GM10248 (cell line): Measurements from ENCODE around the gene ZNRF1.

Experiments
- CTCF ChIA-PET: fragments of 300-600 bp; sonication (Branson Sonifier 250); formaldehyde crosslinking; extraction: SDS; loops from one replicate; lab custom pipeline; 2021; ENCODE audit warnings: antibody characterized with exemption; lab: Yijun Ruan, JAX
- POLR2A ChIA-PET: fragments of 350-650 bp; sonication (Branson Sonifier 250); formaldehyde crosslinking; extraction: SDS; loops from one replicate; lab custom pipeline; 2020; ENCODE audit warnings: antibody characterized with exemption; lab: Yijun Ruan, JAX
- DNase-seq: peaks from one replicate; pipeline ENCODE4 v3.0.0; 2012; ENCODE audit errors: extremely low spot score
- TF ChIP-seq, protein P1 (sequence below): IDR thresholded peaks from 2 replicates; pipeline ENCODE4 v1.5.1; 2012; ENCODE audit warnings: mild to moderate bottlenecking, low read depth; ENCODE audit errors: extremely low read depth, missing control alignments, control extremely low read depth

ZNRF1 gene

DNA sequence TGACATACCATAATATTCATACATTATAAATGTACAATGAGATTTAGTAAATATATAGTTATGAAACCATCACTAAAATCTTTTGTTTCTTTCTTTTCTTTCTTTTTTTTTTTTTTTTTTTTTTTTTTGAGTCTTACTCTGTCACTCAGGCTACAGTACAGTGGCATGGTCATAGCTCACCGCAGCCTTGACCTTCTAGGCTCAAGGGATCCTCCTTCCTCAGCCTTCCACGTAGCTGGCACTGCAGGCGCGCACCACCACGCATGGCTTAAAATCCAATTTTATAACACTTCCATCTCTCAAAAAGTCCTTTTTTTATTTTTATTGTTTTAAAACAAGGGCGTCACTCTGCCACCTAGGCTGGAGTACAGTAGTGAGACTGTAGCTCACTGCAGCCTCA is 41.1 kb downstream of the ZNRF1 start:
- TF ChIP-seq, protein P1, sequence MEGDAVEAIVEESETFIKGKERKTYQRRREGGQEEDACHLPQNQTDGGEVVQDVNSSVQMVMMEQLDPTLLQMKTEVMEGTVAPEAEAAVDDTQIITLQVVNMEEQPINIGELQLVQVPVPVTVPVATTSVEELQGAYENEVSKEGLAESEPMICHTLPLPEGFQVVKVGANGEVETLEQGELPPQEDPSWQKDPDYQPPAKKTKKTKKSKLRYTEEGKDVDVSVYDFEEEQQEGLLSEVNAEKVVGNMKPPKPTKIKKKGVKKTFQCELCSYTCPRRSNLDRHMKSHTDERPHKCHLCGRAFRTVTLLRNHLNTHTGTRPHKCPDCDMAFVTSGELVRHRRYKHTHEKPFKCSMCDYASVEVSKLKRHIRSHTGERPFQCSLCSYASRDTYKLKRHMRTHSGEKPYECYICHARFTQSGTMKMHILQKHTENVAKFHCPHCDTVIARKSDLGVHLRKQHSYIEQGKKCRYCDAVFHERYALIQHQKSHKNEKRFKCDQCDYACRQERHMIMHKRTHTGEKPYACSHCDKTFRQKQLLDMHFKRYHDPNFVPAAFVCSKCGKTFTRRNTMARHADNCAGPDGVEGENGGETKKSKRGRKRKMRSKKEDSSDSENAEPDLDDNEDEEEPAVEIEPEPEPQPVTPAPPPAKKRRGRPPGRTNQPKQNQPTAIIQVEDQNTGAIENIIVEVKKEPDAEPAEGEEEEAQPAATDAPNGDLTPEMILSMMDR = no peak
- ChIA-PET CTCF (interaction anchor here (2.1 kb wide), 1 partner anchor 84 kb away, joined by 5 read pairs; no protein-coding TSS in a partner anchor), POLR2A (no interaction called here)
- DNase-seq = no peak

DNA sequence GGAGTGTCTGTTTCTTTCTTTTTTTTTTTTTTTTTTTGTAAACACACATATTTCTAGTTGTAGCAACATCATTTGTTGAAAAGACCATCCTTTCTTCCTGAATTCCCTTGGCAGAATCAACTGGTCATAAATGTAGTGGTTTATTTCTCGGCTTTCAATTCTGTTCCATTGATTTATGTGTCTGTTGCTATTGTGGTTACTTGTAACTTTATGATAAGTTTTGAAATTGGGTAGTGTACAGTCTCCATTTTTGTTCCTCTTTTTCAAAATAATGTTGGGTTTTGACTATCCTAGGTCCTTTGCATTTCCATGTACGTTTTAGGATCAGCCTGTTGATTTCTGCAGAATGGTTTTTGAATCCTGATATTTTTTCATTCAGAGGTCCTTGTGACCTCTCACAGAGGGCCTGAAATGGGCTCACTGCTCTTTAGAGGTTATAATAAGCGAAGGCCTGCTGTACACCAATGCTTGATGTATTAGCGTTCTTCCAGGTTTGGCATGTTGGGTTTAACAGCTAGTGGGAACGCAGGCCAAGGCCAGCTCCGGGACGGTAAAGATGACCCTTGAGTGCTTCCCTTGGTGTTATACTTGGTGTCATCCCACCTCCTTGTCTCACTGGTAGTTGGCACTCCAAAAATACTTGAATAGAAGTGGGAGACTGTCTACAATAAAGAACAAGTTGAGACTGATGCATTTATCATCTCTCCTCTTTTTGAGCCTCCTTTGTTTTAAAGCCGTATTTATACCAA is 43.8 kb downstream of the ZNRF1 start:
- TF ChIP-seq, protein P1 = no peak
- ChIA-PET CTCF (interaction anchor here (0.8 to 3.8 kb wide), 8 partner anchors 9 to 157 kb away, joined by 3 to 15 read pairs (median 10); partner anchors contain the start of genes WDR59 and ZNRF1), POLR2A (interaction anchor here (0.6 to 1.0 kb wide), 2 partner anchors 11 to 117 kb away, joined by 3 to 7 read pairs; no protein-coding TSS in a partner anchor)
- no peak for DNase-seq

DNA sequence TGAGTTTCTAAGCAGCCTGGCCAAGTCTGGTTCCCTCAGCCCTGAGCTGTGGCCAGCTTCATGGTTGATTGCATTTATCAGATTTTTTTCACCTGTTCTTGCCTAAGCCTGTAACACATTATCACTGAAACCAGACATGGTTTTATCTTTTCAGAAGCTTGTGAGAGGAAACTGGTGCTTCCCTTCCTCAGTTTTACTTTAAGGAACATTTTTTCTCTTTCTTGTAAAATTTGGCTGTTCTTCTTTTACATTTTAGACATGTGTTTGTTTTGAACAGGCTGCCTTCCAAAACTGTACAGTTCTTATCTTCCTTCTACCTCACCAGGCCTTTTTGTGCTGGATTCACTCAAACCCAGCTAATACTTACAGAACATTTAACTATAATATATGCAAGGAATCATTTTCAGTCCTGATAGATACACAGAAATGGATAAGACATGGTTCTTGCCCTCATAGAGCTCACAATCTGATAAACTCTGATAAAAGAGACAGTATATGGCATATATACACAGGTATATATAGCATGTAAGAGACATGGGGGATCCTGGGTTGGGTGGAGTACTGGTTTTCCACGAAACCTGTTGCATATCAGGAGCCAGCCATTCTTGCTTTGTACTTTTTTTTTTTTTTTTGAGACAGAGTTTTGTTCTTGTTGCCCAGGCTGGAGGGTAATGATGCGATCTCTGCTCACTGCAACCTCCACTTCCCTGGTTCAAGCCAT is 44.5 kb downstream of the ZNRF1 start:
- ChIA-PET CTCF (interaction anchor here (0.8 to 3.8 kb wide), 7 partner anchors 10 to 156 kb away, joined by 3 to 15 read pairs (median 12); partner anchors contain the start of genes WDR59 and ZNRF1), POLR2A (interaction anchor here (0.6 to 1.0 kb wide), 2 partner anchors 10 to 118 kb away, joined by 3 to 7 read pairs; no protein-coding TSS in a partner anchor)
- TF ChIP-seq, protein P1 = no peak
- peak; percentile 30 for DNase-seq

GRCh38 chr16:75044800-75045361 is 46.1 kb downstream of the ZNRF1 start:
- ChIA-PET CTCF (interaction anchor here (1.0 to 3.8 kb wide), 5 partner anchors 9 to 67 kb away, joined by 4 to 15 read pairs (median 12); partner anchors contain the start of gene ZNRF1), POLR2A (no interaction called here)
- TF ChIP-seq, protein P1 = no peak
- DNase-seq = no peak

- no peak for DNase-seq
- CTCF ChIA-PET = interaction anchor here (1.0 to 3.8 kb wide), 5 partner anchors 8 to 47 kb away, joined by 3 to 15 read pairs (median 12); partner anchors contain the start of gene ZNRF1
- POLR2A ChIA-PET = no interaction called here
- TF ChIP-seq, protein P1 = no peak
Measured at GRCh38 chr16:75045424-75045823, 46.6 kb downstream of the ZNRF1 start.

DNA sequence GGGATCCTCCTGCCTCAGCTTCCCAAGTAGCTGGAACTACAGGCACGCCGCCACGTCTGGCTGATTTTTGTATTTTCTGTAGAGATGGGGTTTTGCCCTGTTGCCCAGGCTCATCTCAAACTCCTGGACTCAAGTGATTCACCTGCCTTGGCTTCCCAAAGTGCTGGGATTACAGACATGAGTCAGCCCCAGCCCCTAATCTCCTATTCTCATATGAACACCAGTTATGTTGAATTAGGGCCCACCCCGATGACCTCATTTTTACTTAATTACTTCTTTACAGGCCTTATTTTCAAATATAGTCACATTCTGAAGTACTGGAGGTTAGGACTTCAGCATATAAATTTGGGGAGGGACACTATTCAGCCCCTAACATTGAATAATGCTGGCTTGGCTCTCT is 49.2 kb downstream of the ZNRF1 start:
- TF ChIP-seq, protein P1 = no peak
- CTCF ChIA-PET = no interaction called here
- POLR2A ChIA-PET = interaction anchor here (1.1 kb wide), 1 partner anchor 63 kb away, joined by 6 read pairs; the partner anchor contains the start of gene WDR59
- no peak for DNase-seq
